H1 (cell line): Measurements from ENCODE around the gene TACC2.

Source experiments
- ATF2 ChIP-seq: IDR thresholded peaks from 2 replicates; pipeline ENCODE4 v1.6.1; 2012; ENCODE audit warnings: low read length, inconsistent platforms
- CHD7 ChIP-seq: fragments of 300-600 bp; sonication (generic); IDR thresholded peaks from 2 replicates; pipeline ENCODE4 v1.7.1; 2012; ENCODE audit warnings: low read length, moderate library complexity, mild to moderate bottlenecking, inconsistent platforms; ENCODE audit not compliant: insufficient replicate concordance
- CTCF ChIP-seq, 3 experiments: IDR thresholded peaks; 1 replicate in 2 of 3; 2 replicates in 1 of 3; pipeline versions ENCODE4 v1.5.1 to v1.6.1; 2011; ENCODE audit warnings: low read length in 3 of 3, mild to moderate bottlenecking in 3 of 3, inconsistent platforms in 2 of 3, low read depth in 1 of 3, moderate library complexity in 1 of 3; ENCODE audit not compliant: insufficient read depth in 1 of 3; ENCODE audit errors: control extremely low read depth in 1 of 3
- EP300 ChIP-seq, 2 experiments: IDR thresholded peaks; 1 replicate in 1 of 2; 2 replicates in 1 of 2; pipeline ENCODE4 v1.6.1; 2011 to 2012; ENCODE audit warnings: low read depth in 2 of 2, low read length in 2 of 2, mild to moderate bottlenecking in 2 of 2, borderline replicate concordance in 1 of 2, inconsistent platforms in 1 of 2, moderate library complexity in 1 of 2
- NANOG ChIP-seq: IDR thresholded peaks from 2 replicates; pipeline ENCODE4 v1.6.1; 2011; ENCODE audit warnings: low read length, low read depth, mild to moderate bottlenecking, inconsistent platforms; ENCODE audit not compliant: insufficient read depth, poor library complexity, severe bottlenecking
- POLR2AphosphoS5 ChIP-seq: IDR thresholded peaks from 2 replicates; pipeline ENCODE4 v1.6.1; 2011; ENCODE audit warnings: low read depth, low read length
- RFX5 ChIP-seq: IDR thresholded peaks from 2 replicates; pipeline ENCODE4 v1.6.1; 2011; ENCODE audit warnings: low read depth, low read length, improper control_type of control experiment, borderline replicate concordance
- SUZ12 ChIP-seq: fragments of 200-600 bp; sonication (generic); IDR thresholded peaks from 2 replicates; pipeline ENCODE4 v1.6.1; 2012; ENCODE audit warnings: mild to moderate bottlenecking, inconsistent platforms, low read length, moderate library complexity, mixed read lengths

DNA sequence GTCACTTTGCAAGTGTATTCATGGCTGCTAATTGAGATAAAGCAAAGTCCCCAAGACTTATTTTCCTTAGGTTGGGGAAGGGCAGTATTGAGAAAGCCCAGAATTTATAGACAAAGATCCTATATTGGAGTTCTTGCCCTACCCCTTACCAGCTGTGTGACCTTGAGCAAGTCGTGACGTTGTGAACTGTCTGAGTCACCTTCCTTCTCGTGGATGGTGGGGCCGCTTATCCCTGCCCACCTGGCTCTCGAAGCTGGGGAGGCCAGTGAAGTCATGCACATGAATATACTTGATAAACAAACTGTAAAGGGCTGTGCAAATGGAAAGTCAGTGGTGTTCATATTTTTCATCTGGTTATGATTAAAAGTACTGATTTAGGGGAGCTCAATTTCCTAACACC lies 127.4 kb downstream of the TACC2 start:
- TF ChIP-seq NANOG (no peak), EP300 (IDR thresholded peaks at IDR 0.05; ENCODE audit: borderline replicate concordance in 1 of 2, low read depth in 2 of 2, low read length in 2 of 2) (no peak), RFX5 (no peak), CTCF (IDR thresholded peaks at IDR 0.05; ENCODE audit: control extremely low read depth in 1 of 3, insufficient read depth in 1 of 3, low read depth in 1 of 3, low read length in 3 of 3) (no peak), SUZ12 (no peak), POLR2AphosphoS5 (no peak), CHD7 (no peak), ATF2 (no peak)
